Gastrocnemius medialis (tissue), 4 donors: ENCODE data around the gene MYO3B. TPM values are rescaled to one million over a fixed set of nuclear protein-coding genes. Genes with fewer than 3 reads are reported as not detected.

Experiments
- ATAC-seq, 2 donors: fragments of 150-250 bp; one replicate each; pipeline ENCODE4 v1.9.1; 2016
- DNase-seq, 2 donors: peaks; one replicate each; pipeline ENCODE4 v3.0.0-alpha.2; 2019
- H3K27ac ChIP-seq, 4 donors: fragments of 200-600 bp; sonication (generic); 1 replicate in 1 of 4; 2 replicates in 3 of 4; pipeline ENCODE4 v1.5.1; 2016 to 2018; ENCODE audit warnings: mild to moderate bottlenecking in 2 of 4, moderate library complexity in 1 of 4
- H3K27me3 ChIP-seq, 3 donors: fragments of 200-600 bp; sonication (generic) in 2 of 3; 1 replicate in 1 of 3; 2 replicates in 2 of 3; pipeline versions ENCODE4 v1.5.1 to v1.6.0; 2016 to 2019; ENCODE audit warnings: mild to moderate bottlenecking in 1 of 3, moderate library complexity in 1 of 3
- H3K36me3 ChIP-seq, 2 donors: fragments of 200-600 bp; sonication (generic) in 1 of 2; one replicate each; pipeline ENCODE4 v1.5.1; 2017 to 2018
- H3K4me1 ChIP-seq, 2 donors: fragments of 200-600 bp; sonication (generic) in 1 of 2; one replicate each; pipeline ENCODE4 v1.5.1; 2016 to 2017; ENCODE audit warnings: mild to moderate bottlenecking in 2 of 2
- H3K4me3 ChIP-seq, 4 donors: fragments of 200-600 bp; sonication (generic) in 3 of 4; 1 replicate in 1 of 4; 2 replicates in 3 of 4; pipeline ENCODE4 v1.5.1; 2016 to 2019; ENCODE audit warnings: mild to moderate bottlenecking in 2 of 4
- H3K9me3 ChIP-seq, 3 donors: fragments of 200-600 bp; sonication (generic) in 2 of 3; 1 replicate in 1 of 3; 2 replicates in 2 of 3; pipeline ENCODE4 v1.5.1; 2016 to 2019
- CTCF ChIP-seq, 5 experiments: fragments of 450-650 bp in 3 of 5; fragments of 200-600 bp in 2 of 5; sonication (generic) in 2 of 5; IDR thresholded peaks in 4 of 5; conservative IDR thresholded peaks in 1 of 5; 1 replicate in 4 of 5; 2 replicates in 1 of 5; pipeline ENCODE4 v1.5.1; 2016 to 2019; ENCODE audit warnings: antibody characterized with exemption in 5 of 5, mild to moderate bottlenecking in 3 of 5, moderate library complexity in 3 of 5
- POLR2A ChIP-seq, 2 donors: fragments of 450-650 bp; IDR thresholded peaks; one replicate each; pipeline ENCODE4 v1.6.1; 2017; ENCODE audit warnings: antibody characterized with exemption in 2 of 2, mild to moderate bottlenecking in 2 of 2, moderate library complexity in 2 of 2
- in situ Hi-C, 4 donors: fragments of 200-750 bp; cut with MboI; loops; one replicate each; pipeline versions ENCODE4 v1.15.0 to v1.8.0; 2017; ENCODE audit warnings: low sequenced_read_pairs in 4 of 4
- intact Hi-C: fragments of 100-400 bp; cut with DNase I; formaldehyde crosslinking; loops from one replicate; pipeline ENCODE4 v1.15.1; 2023; ENCODE audit warnings: low total_unique reads
- total RNA-seq, 4 donors: library from RNA; depleted of rRNA; stranded (reverse); fragments of >200 nt; gene quantifications; one replicate each; pipeline versions ENCODE4 v1.1.0 to v1.2.3, GENCODE V29; 2016

MYO3B gene
- total RNA-seq, 4 donors from 2014 or later = 0.07 to 0.27 TPM; not detected in 2

GRCh38 chr2:170222298-170222697 is 44.4 kb downstream of the MYO3B start:
- in situ Hi-C loops = no loop called here

DNA sequence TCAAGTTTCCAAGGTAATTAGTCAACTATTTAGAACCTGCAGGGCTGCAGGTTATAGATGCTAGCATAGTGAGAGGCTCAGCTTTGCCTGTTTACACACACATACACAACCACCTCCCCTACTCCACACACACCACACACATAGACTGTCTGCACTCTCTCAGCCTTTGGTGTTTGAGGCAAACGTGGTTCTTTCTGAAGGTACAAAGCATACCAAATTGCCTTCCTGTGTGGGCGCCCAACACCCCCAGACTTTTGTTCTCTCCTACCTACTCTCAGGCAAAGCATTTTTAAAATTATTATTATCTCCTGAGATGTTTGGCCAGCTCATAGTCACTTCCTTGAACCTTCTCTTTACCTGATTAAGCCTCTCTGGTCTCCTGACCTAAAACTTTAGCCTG is 44.9 kb downstream of the MYO3B start:
- H3K4me3 ChIP-seq = no peak overlapping the region
- in situ Hi-C loops = no loop called here
- TF ChIP-seq CTCF (IDR thresholded peaks at IDR 0.05 in 4 of 5, conservative IDR thresholded peaks at IDR 0.05 in 1 of 5) (no peak), POLR2A (IDR thresholded peaks at IDR 0.05) (no peak)
- DNase-seq (no peak), ATAC-seq (no peak)
- H3K27me3 ChIP-seq = no peaks in the 10 kb centered on the region
- no peaks in the 10 kb centered on the region for H3K9me3 ChIP-seq
- intact Hi-C loops = no loop called here
- H3K27ac ChIP-seq = no peak overlapping the region
- H3K4me1 ChIP-seq = peaks cover 5 to 9% of the 10 kb centered on the region in 2 donors
- no peaks in the 10 kb centered on the region for H3K36me3 ChIP-seq

More at GRCh38 chr2:170222298-170222697, 44.4 kb downstream of the MYO3B start:
- DNase-seq (no peak), ATAC-seq (no peak)
- TF ChIP-seq POLR2A (IDR thresholded peaks at IDR 0.05) = no peak
- no peak for TF ChIP-seq CTCF (IDR thresholded peaks at IDR 0.05 in 4 of 5, conservative IDR thresholded peaks at IDR 0.05 in 1 of 5)
- Histone ChIP-seq H3K9me3 (no peaks in the 10 kb centered on the region), H3K27ac (no peak overlapping the region), H3K27me3 (no peaks in the 10 kb centered on the region), H3K4me1 (peaks cover 10 to 14% of the 10 kb centered on the region in 2 donors), H3K4me3 (no peak overlapping the region), H3K36me3 (no peaks in the 10 kb centered on the region)
- intact Hi-C loops = no loop called here

DNA sequence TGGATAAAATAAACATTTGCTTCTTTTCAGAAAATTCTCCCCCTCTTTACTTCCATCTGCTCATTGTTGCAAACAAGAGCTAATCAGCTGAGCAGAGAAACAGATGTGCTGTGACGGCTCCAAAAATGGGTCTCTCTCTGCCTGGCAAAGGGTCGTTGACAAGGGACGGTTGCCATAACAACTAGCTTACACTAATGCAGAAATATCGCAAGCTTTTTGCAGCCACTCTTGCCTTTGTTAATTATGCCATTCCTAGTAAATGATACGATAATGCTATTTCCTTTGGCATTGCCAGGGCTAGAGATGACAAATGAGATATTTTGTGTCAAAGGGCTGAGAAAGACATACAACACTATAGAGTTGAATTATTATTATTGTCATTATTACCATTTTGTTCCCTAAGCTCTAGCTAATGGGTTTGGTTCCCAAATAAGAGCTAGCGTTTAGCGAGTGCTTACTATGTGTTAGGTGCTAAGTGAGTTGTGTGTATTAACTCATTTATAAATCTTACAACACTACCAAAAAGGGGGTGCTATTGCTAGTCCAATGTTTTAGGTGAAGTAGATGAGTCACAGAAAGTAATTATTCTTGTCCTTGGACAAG is 46.8 kb downstream of the MYO3B start:
- Histone ChIP-seq H3K9me3 (no peaks in the 10 kb centered on the region), H3K4me1 (peaks cover 0 to 4% of the 10 kb centered on the region in 2 donors), H3K36me3 (no peaks in the 10 kb centered on the region), H3K27me3 (no peaks in the 10 kb centered on the region), H3K4me3 (no peak overlapping the region), H3K27ac (no peak overlapping the region)
- TF ChIP-seq POLR2A (IDR thresholded peaks at IDR 0.05) = no peak
- TF ChIP-seq CTCF (IDR thresholded peaks at IDR 0.05 in 4 of 5, conservative IDR thresholded peaks at IDR 0.05 in 1 of 5) = no peak
- DNase-seq = no peak
- in situ Hi-C loops (loop anchor here in 1 of 4 donors (25.0 kb wide), 1 partner anchor 588 kb away; the partner anchor contains the start of gene GAD1), intact Hi-C loops (no loop called here)
- ATAC-seq = no peak

GRCh38 chr2:170226216-170226615 is 48.3 kb downstream of the MYO3B start:
- TF ChIP-seq POLR2A (IDR thresholded peaks at IDR 0.05) = no peak
- TF ChIP-seq CTCF (IDR thresholded peaks at IDR 0.05 in 4 of 5, conservative IDR thresholded peaks at IDR 0.05 in 1 of 5) = no peak
- no peaks in the 10 kb centered on the region for H3K27me3 ChIP-seq
- intact Hi-C loops (no loop called here), in situ Hi-C loops (loop anchor here in 1 of 4 donors (25.0 kb wide), 1 partner anchor 586 kb away; the partner anchor contains the start of gene GAD1)
- H3K9me3 ChIP-seq = no peaks in the 10 kb centered on the region
- H3K4me3 ChIP-seq = no peak overlapping the region
- no peak for DNase-seq
- H3K4me1 ChIP-seq = peaks cover 0 to 4% of the 10 kb centered on the region in 2 donors
- no peak overlapping the region for H3K27ac ChIP-seq
- H3K36me3 ChIP-seq = no peaks in the 10 kb centered on the region
- ATAC-seq = no peak
